Astrocyte of the cerebellum (primary cell): ENCODE measurements around the gene MT1H.
"Not testable (repeated sequence)": the region's sequence is repeated elsewhere in the genome, so short reads cannot be mapped to it uniquely, and the experiment has no call there.

Source experiments
- DNase-seq: peaks from one replicate; pipeline ENCODE4 v3.0.0-alpha.2; 2011; ENCODE audit warnings: low read depth
- H3K4me3 ChIP-seq: 2 replicates; pipeline ENCODE4 v1.5.1; 2011; ENCODE audit warnings: mild to moderate bottlenecking, low read depth, low read length, moderate library complexity
- in situ Hi-C: cut with HindIII; loops from 2 replicates; pipeline ENCODE4 v1.10.0; 2017; ENCODE audit warnings: low sequenced_read_pairs
- TF ChIP-seq, protein P1 (sequence below): IDR thresholded peaks from 2 replicates; pipeline ENCODE4 v1.5.1; 2012; ENCODE audit warnings: low read length, low read depth, moderate library complexity, mild to moderate bottlenecking; ENCODE audit errors: missing control alignments

The MT1H gene

DNA sequence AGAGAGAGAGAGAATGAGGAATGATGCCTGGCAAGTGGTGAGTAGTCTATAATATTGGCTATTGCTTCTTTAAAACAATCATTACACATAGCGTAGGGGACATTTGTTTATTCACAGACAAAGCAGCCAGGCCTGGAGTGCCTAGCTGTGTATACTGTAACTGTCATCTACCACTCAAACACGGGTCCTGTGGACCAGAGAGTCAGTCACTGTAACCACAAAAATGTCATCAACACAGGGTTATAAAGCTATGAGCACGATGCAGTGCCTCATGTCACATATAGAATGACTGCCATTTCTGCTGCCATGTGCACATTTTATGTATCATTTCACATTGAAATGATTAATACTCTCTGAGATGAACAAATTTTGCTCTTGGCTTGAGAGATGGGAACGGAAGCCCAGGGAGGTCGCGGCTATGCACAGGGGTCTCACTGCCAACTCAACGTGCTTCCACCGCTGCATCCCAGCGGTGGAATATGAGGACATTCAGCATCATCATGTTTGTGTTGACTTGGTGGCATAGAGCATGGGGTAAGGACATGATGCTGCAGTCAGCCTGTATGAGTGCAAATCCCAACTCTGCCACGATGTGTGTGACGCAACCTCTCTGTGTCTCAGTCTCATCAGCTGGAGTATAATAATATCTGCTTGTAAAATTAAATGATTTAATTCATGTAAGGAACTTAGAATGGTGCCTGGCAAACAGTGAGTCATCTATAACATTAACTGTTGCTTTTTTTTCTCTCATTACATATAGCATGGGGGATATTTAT, 3.3 kb downstream of the MT1H start:
- H3K4me3 ChIP-seq = no peak overlapping the region
- TF ChIP-seq, protein P1, sequence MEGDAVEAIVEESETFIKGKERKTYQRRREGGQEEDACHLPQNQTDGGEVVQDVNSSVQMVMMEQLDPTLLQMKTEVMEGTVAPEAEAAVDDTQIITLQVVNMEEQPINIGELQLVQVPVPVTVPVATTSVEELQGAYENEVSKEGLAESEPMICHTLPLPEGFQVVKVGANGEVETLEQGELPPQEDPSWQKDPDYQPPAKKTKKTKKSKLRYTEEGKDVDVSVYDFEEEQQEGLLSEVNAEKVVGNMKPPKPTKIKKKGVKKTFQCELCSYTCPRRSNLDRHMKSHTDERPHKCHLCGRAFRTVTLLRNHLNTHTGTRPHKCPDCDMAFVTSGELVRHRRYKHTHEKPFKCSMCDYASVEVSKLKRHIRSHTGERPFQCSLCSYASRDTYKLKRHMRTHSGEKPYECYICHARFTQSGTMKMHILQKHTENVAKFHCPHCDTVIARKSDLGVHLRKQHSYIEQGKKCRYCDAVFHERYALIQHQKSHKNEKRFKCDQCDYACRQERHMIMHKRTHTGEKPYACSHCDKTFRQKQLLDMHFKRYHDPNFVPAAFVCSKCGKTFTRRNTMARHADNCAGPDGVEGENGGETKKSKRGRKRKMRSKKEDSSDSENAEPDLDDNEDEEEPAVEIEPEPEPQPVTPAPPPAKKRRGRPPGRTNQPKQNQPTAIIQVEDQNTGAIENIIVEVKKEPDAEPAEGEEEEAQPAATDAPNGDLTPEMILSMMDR = no peak
- no peak for DNase-seq
- in situ Hi-C loops = no loop called here

DNA sequence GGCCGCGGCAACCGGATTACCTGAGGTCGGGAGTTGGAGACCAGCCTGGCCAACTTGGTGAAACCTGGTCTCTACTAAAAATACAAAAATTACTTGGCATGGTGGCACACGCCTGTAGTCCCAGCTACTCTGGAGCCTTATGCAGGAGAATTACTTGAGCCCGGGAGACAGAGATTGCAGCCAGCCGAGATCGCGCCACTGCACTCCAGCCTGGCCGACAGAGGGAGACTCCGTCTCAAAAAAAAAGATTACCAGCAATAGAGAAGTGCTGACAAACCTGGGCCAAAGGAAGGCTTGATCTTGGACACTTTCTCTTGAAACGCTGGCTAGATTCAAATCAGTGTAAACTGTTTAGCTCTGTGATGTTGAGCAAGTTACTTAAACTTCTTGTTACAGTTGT, 4.3 kb downstream of the MT1H start:
- in situ Hi-C loops = no loop called here
- no peak for DNase-seq
- no peak overlapping the region for H3K4me3 ChIP-seq
- TF ChIP-seq, protein P1 = peak; percentile 75

DNA sequence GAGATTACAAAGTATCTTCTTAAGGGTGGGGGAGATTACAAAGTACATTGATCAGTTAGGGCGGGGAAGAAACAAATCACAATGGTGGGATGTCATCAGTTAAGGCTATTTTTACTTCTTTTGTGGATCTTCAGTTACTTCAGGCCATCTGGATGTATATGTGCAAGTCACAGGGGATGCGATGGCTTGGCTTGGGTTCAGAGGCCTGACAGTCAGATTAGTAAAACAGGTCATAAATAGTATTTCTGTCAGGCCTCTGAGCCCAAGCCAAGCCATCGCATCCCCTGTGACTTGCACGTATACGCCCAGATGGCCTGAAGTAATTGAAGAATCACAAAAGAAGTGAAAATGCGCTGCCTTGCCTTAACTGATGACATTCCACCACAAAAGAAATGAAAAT, 5.0 kb downstream of the MT1H start:
- DNase-seq, H3K4me3 ChIP-seq, in situ Hi-C loops: not testable (repeated sequence)

DNA sequence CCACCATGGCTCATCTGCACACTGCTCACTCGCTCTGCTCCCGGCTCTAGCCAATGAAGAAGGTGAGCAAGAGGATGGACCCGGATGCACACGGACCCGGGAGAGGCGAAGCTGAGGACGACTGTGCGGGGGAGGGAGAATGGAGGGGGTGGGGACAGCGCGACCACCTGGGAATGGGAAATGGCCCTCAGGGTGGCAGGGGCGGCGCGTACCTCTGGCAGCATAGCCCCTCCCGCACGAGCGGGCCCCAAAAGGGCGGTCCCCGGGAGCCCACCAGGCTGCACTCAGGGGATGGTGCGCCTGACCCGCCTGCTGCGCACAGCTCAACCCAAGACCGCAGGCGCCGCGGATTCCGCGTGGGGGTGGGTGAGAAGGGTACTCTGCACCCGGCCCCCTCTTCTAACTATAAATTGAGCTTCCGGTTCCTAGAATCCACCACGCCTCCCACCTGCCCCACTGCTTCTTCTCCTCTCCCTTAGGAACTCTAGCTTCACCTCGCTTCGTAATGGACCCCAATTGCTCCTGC, 6.1 kb downstream of the MT1H start:
- TF ChIP-seq, protein P1 = no peak
- in situ Hi-C loops = no loop called here
- no peak for DNase-seq
- H3K4me3 ChIP-seq = peak overlapping the region; percentile 9

DNA sequence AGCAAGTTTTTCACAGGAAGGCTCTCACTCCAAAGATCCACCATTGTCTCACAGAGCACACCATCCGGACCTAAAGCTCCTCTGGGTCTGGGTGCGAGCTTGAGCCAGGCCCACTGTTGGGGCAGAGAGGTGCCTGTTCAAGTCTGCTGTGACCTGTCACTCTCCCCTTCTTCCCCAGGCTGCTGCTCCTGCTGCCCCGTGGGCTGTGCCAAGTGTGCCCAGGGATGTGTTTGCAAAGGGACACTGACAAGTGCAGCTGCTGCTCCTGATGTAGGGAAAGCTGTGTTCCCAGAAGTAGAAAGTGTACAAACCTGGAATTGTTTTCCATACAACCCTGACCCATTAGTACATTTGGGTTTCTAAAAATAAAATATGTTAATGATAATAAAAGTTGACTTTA, 7.9 kb downstream of the MT1H start:
- DNase-seq = no peak
- in situ Hi-C loops = no loop called here
- H3K4me3 ChIP-seq = no peak overlapping the region
- TF ChIP-seq, protein P1 = no peak

DNA sequence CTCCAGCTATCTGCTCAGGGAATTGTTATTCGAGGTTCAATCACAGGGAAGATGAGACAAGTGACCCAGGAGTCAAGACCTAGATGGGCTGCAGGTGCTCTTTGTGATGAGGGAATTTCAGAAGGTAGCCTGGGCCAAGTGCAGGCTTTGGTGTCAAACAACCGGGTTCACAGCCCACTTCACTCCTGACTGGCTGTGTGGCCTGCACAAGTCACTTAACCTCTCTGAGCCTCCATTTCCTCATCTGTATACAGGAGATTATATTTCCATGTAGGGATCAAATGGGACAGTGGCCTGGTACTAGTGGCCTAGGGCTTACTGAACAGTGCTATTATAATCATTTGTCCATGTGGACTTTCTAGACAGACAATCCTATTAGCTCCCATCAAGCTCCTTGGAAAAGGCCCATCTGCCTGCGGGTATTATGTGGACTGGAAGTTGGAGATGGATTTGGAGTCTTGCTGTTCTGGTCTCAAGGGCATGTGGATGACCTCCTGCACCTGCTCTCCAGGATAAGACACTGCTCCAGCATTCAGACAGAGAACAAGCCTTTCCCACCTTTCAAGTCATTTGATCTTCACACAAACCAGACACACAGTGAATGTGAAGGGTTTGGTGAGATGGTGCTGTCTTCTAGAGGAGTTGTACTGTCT, 9.6 kb downstream of the MT1H start:
- in situ Hi-C loops = no loop called here
- no peak for DNase-seq
- no peak overlapping the region for H3K4me3 ChIP-seq
- TF ChIP-seq, protein P1 = no peak

DNA sequence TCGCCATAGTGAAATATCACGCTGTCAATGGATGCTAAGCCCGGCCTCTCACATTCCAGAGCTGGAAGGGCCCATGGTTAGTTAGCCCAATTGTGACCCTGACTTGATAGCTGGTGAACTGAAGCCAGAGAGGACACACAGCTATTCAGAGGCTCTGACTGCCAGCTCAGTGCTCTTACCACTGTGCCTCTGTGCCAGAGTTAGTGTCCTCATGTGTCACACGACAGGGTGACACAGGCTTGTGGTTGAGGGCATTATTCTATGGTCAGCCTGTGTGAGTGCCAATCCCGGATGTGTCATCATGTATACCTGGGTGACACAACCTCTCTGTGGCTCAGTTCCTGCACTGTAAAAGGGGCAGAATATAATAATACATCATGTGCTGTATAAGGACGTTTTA, 10.2 kb downstream of the MT1H start:
- TF ChIP-seq, protein P1 = no peak
- no peak overlapping the region for H3K4me3 ChIP-seq
- in situ Hi-C loops = no loop called here
- DNase-seq = no peak
